Inferior parietal cortex (tissue), 1 donor: ENCODE data around the gene SWAP70.

Source experiments
- DNase-seq: peaks from one replicate; pipeline ENCODE4 v3.0.0-alpha.2; 2016; ENCODE audit errors: extremely low spot score

The SWAP70 gene

DNA sequence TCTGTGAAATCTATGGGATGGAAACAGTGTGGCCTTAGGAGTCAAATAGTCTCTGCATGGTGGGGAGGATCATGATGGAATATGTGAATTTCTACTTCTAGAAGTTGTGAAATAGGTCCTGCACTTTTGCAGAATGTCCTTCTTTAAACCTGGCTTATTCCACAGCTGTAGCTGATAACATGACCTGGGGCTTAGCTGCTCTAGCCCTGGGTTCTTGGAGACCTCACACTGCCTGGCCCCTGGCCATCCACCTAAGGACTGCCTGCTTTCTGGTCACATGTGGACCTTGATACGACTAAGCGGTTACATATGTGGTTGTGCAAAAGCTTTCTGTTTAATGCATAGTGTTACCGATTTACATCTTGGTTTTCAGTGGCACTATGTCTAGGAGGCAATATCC, 88.2 kb downstream of the SWAP70 start:
- DNase-seq, result no peak

DNA sequence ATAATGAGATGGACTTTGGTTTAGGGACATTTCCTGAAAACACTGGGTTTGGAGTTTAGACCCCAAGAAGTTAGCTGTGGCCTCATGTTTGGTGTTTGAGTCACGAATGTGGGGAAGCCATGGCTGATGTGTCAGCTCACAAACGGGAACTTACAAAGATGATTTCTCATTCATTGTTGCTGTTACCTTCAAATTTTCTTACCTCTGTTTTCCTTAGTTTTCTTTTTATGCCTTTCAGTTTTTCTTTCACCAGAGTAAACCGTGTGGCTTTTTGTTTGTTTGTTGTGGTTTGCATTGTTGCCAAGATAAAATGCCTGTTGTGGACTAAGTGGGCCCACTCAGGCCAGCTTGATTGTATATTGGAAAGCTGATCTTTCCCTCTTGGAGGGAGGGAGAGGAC, 89.1 kb downstream of the SWAP70 start:
- DNase-seq, result no peak

DNA sequence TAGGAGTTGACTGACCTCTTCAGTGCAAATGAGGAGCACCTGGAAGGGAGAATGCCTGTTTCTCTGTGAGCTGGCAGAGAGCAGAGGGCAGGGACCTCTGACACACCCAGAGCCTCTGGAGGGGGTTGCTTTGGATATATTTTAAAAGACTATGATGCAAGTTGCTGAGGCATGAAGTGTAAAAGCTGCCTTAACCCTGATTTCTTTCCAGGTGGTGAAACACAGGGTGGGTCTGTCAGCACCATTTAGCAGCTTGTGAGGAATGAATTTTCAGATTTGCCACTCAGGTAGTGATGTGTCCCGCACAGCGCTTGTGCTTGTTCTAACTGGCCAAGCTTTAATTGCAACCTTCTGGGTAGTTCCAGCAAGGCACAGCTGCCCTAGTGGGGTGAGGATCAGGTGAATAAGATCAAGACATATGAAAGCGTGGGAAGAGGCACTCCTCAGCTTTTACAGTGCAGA, 90.2 kb downstream of the SWAP70 start:
- DNase-seq, result no peak

DNA sequence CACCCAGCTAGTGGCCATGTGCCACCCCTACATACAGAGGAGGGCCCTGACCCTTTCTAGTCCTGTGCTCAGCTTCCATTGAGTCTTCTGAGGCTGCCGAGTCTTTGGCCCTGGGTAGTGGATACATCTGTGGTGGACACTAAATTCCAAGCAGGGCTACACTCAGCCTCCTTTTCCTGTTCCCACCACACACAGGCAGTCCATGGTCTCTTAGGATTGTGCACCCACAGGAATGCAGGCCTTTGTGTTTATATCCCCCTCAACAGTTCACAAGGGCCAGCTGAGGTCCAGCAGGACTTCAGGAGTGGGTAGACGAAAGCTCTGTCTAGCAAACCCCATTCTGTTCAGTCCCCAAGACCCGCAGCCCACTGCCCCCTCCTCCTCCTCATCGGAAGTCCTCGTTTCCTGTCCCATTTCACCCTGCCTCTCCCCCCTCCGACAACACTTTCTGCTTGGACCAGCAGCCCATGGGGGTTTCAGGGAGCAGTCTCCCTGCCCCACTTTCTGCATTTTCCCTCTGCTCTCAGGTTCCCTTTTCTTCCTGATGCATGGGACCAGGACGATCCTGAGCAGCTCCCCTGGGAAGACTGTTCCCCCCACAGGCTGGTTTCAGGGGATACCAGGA, 91.8 kb downstream of the SWAP70 start:
- DNase-seq, result no peak

DNA sequence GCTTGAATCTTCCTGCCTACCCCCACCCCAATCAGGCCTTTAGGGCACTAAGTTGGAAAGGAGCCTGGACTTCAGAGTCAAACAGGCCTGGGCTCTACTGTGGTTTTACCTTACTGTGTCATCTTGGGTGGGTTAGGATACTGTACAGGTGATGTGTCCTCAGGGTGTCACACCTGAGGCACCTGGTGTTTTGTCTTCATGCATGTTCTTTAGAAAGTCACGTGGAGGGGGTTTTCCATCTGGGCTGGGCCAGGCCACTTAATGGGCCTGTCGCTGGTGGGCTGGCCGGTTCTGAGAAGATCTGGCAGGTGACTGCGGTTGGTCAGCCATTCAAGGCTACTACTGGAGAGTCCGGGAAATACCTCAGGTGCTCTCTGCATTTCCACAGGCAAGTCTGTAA, 92.6 kb downstream of the SWAP70 start:
- DNase-seq, result no peak

DNA sequence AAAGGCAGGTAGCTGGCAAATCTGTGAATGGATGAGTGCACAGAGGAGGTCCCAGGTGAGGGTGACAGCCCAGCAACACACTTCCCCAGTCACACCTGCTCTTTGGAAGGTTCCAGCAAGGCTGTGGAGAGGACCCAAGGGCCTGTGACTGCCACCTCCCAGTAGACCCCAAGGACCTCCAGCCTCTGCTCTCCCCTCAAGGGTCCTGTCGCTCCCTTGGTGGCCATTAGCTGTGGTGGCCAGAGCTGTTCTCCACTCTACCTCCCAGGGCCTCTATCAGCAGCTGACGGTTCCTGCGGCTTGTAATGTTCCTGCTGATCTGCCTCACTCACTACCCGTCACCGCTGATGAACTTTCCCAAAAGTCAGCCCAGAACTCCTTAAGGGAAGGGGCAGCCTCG, 93.0 kb downstream of the SWAP70 start:
- no peak for DNase-seq

DNA sequence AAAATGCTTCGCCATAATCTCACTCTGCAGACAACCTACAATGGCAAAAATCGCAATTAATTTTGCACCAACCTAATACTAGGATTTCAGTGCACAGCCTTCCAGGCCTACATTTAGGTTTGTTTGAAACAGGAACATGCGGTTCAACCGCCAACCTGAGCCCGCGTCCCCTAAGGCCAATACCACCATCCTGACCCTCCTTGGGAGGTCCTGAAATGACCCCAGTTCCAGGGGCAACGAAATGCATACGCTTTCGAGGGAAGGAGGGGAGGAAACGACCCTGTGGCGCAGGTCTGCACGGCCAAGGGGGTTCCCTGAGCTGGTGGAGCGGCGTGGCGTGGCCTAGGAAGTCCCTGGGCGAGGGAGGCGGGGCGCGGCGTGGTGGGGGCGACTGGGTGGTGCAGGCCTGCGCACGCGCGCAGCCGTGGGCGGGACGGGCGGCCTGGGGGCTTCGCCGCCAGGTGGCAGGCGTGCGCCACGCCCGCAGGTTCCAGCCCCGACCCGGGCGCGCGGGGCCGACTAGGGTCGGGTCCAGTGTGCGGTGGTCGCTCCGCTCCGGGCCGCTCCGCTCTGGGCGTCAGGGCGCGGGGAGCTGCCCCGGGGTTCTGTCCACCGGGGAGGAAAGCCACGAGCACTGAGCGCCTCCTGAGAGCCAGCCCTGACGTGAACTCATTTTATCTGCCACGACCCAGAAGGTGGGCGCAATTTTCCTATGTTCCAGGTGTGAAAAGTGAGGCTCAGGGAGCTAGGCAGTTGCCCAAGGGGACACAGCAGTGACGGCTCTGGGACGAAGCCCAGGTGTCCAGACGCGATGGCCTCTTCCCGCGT, 94.1 kb downstream of the SWAP70 start:
- DNase-seq, result peak; percentile 66

DNA sequence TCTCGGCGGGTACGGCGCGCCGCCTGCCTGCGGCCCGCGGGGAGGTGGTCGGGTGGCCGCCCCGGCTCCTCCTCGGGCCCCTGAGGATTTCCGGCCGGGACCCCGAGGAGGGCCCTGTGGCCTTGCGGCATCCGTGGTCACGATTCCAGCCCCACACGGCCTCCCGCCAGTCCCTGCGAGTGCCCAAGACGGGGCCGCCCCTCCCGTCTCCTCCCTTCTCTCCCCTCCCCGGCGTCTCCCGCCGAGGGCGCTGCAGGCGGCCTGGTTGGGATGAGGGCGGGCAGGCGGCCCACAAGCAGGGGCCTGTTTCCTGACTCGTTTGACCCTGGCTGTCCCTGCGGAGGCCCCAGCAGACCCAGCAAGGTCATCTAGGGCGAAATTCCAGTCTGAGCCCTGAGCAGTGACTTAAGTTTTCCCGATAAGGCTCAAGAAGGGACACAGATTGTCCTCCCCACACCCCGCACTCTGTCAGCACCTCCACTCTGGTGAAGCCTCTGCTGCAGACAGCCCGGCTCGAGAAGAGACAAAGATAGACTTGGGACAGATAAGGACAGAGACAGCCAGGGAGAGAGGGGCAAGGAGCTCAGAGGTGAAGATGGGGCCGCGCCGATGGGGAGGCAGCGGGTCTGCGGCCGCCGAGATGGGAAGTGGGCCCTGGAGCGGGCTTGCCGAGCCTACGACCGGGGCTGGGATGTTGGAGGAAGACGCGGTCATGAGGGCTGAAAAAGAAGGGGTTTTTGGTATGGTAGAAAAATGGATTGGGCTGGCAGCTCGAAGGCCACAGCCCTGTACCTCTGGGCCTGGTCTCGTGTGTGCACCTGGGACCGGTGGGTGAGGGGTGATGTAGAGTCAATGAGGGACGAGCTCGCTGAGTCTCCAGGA, 95.0 kb downstream of the SWAP70 start:
- no peak for DNase-seq

DNA sequence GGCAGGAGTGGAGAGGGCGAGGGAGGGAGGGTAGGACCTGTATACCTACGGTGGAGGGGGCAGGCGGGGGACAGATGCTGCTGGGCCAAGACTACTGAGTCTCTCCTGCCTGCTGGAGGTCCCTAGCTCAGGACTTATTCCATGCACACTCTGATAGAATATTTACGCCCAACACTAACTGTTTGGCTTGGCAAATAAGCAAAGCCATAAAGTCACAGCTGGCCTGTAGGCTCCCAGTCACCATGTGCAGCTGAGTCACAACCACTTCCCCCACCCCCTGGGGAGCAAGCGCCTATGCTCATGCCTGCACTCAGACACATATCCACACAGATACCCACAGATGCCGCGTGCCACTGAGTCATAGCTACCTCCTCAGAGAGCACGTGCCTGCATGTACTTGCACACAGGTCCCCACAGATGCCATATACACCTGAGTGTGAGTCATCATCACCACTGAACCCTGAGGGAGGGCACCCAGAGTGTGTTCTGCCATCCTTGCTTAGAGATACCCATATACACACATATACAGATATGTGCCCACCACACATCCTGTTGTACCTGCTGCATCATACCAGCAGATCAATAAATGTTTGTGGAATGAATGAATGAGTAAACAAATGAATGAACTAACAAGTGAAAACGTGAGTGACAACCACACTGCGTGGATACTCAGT, 95.8 kb downstream of the SWAP70 start:
- DNase-seq, result no peak

DNA sequence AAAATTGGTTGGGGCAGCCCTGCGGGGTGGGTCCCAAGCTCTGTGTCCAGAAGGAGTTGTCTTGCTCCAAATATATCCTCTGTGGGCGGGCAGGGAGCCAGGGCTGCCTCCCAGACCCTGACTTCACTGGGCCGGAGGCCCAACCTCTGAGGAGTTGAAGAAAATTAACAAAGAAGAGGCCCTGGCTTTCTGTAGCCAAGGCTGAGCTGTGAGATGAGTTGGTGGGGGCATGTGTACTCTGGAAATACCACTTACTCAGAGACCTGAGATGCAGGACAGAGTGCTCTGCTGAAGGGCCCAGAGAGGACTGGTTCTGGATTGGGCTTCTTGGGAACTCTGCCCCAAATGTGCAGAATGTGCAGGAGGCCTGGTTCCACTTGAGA, 96.3 kb downstream of the SWAP70 start:
- no peak for DNase-seq

DNA sequence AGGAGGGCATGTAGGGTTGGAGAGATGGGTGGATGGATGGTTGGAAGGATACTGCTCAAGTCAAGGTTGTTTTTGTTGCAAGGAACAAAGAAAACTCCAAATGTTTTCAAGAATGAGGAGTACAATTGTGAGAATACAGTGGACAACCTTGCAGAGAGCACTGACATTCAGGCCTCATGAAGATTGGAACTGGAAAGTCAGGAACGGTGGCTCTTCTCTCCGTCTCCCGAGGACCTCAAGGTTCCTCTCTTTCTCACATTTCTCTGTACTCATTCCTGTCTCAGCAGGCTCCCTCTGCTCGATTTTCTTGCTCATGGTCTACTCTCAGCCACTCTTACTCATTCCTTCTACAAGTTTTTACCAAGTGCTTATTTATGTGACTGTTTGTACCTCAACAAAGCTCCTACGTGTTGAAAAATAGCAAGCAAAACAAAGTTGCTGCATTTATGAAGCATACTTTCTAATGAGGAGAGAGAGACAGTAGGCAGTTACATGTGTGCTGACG, 97.6 kb downstream of the SWAP70 start:
- DNase-seq, result no peak

DNA sequence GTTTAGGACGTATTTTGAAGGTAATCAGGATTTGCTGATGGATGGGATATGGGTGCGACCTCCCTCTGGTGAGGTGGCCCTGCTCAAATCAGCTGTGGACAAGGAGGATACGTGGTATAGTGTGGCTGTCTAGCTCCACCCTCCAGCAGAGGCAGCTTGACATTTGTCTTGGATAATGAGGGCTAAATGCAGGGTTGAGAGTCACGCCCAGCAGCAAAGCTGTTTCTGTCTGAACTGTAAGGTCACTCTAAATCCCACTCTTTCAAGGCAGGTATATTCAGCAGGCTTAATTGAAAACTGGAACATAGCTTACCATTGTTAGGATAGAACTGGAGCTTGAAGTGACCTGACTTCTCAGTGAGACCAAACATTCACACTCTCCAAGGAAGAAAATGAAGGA, 98.7 kb downstream of the SWAP70 start:
- DNase-seq, result no peak

DNA sequence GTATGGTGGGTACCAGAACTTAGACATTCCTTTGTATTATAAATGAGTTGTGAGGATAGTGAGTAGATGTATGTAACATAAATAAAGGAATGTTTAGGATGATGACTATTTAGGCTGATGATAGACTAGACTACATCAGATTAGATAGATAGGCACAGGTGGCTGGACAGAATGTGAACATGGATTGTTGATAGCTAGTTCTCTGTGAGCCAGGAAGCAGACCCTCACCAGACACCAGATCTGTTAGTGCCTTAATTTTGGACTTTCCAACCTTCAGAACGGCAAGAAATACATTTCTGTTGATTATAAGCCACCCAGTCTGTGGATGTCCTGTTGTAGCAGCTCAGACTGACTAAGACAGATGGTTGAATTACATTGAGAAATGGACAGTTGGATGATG, 99.4 kb downstream of the SWAP70 start:
- DNase-seq, result no peak

DNA sequence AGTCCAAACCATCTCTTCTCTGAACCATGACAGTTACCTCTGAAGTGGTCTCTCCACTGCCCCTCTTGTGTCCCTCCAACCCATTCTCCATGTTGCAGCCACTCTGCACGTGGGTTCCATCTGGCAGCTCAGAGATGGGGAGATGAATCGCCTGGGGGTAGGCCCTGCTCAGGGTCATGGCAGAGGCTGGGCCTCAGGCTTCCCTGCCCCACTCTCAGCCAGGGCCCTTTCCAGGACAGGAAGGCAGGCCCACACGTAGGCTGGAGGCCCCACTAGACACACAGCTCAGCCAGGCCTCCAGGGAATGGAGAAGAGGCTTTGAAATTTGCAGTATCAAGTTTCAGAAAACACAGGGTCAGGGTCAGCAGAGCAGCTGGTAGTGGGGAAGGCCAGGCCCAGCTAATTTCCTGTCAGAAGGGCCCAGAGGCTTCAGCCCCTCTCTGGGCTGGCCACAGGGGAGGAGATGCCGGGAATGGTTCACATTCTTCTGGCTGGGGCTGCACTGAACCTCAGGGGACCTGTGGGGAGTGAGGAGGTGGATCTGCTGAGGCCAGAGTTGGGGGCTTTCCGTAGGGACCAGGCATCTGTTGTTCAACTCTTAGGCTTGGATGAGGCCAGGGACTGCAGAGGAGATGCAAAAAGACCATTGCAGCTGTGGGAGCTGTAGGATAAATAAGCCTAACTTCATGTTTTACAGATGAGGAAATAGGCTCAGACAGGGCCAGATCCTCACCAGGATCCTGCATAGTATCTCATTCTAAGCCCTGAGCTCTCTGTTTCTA, 101.6 kb downstream of the SWAP70 start:
- DNase-seq, result no peak

DNA sequence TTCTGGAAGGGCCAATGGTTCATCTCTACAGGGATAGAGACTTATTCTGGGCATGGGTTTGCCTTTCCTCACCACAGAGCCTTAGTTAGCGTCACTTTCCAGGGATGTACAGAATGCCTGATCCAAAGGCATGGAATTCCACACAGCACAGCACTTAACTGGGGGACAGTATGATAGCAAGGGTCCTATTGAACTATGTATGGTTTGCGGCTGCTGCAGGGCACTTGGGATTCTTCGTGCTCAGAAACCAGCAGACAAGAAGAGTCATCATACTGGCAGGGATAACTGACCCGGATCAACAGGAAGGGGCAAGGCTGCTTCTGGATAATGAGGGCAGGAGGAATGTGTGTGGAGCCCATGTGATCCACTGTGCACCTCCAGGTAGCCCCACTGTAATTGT, 105.7 kb downstream of the SWAP70 start:
- no peak for DNase-seq

DNA sequence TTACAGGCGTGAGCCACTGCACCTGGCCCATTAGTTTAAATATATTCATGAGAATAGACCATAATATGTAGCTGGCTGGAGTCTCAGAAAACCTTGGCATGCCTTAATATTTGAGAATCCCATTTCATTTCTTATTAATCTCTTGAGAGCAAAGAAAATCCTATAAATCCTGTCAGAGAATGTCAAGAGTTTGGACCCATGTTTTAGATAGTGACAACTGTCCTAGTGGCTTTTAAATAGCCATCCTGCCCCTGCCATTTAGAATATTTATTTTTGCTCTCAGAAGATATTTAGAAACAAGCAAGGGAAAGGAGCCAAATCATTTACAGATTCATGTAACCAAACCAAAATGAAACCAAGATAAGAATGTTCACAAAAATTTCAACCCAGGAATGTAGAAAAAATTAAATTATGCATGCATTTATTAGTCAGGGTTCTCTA, 107.2 kb downstream of the SWAP70 start:
- DNase-seq, result no peak

DNA sequence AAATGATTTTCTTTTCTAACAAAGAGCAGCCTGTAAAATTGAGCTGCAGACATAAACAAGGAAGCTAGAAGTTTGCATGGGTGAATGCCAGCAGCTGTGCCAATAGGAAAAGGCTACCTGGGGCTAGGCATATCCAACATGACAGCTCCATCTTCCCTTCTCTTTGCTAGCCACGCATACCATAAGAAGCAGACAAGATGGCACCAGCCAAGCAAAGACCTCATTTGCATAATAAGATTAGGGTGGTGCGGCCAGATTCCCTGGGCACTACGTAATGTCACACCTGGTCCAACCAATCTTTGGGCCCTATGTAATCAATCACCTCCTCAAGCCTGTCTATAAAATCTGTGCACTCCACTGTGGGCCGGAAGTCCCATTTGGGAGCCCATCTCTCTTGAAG, 108.3 kb downstream of the SWAP70 start:
- DNase-seq, result no peak

DNA sequence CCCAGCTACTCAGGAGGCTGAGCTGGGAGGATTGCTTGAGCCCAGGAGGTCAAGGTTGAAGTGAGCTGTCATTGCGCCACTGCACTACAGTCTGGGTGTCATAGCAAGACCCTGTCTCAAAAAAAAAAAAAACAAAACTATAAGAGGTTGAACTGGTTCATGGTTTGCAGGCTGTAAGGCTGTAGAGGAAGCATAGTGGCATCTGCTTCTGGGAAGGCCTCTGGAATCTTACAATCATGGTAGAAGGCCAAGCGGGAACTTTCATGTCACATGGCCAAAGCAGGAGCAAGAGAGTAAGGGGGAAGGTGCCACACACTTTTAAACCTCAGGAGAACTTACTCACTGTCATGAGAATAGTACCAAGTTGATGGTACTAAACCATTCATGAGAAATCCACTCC, 109.6 kb downstream of the SWAP70 start:
- DNase-seq, result no peak

DNA sequence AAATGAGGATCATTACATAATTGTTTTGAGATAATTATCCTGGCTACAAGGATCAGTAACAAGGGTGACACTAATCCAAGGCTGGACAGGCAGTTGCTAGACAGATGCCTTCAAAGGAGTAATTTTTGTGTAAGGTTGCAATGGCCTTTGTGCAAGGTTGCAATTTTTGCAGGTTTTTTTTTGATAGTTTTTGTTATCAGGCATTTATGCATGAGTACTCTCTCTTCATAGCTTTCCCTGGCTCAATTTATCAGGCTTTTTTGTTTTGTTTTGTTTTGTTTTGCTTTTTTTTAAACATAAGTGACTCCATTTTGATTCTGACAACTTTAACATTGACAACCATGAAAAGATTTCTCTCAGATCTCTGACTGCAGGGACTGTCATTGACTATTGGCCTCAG, 110.2 kb downstream of the SWAP70 start:
- no peak for DNase-seq

DNA sequence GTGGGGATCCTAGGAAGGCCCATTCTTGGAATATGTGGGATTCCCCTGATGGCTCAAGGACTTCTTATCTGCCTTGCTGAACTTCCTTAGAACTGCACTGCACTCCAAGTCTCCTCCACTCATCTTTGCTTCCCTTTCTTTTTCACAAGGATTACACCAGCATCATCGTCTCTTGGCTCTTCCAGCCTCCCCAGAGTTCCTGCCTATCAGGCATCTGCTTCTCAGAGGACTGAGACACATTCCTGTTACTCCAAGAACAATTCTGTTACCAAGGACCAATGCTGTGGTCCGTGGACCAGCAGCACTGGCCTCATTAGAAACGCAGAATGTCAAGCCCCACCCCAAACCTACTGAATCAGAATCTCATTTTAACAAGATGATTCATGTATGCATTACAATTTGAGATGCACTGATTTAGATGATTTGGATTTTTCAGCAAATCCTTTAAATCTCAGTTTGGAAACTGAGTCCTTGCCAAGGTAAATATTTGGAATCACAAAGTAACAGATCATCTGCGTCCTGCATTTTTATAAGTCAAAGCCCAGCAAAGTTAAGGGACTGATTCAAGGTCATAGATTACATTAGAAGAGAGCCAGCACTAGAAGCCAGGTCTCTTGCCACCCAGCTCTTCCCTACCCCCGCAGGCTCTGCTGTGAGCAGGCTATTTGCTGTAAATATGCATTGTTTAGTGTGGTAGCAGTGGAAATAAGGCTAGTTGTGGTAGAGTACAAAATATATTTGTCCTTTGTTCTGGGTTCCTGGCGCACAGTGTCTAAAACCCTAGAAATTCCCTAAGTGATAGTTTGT, 110.9 kb downstream of the SWAP70 start:
- no peak for DNase-seq
